Fibroblast of skin of left quadriceps (primary cell): Measurements from ENCODE around the gene SPRYD3.
"Not testable (repeated sequence)": the region's sequence is repeated elsewhere in the genome, so short reads cannot be mapped to it uniquely, and the experiment has no call there.

Experiments used
- DNase-seq, 2 experiments: peaks; one replicate each; pipeline ENCODE4 v3.0.0-alpha.2; 2013; ENCODE audit warnings: low read depth in 2 of 2

SPRYD3 gene

GRCh38 chr12:53101931-53102781 is 23.0 kb upstream of the SPRYD3 start:
- DNase-seq, result no peak

- no peak for DNase-seq
These were observed 22.1 kb upstream of the SPRYD3 start for GRCh38 chr12:53101266-53101665.

GRCh38 chr12:53100466-53101151 is 21.4 kb upstream of the SPRYD3 start:
- no peak for DNase-seq

- DNase-seq, result peak; percentile 88 to 89
These were observed 20.1 kb upstream of the SPRYD3 start for GRCh38 chr12:53099071-53099882.

GRCh38 chr12:53098354-53098981 is 19.3 kb upstream of the SPRYD3 start:
- DNase-seq, result peak; percentile 54 to 61

GRCh38 chr12:53097564-53098353 is 18.6 kb upstream of the SPRYD3 start, which contains the start of gene IGFBP6:
IGFBP6 (plus strand) TSS chr12:53097667; CDS start chr12:53097718, 51 bp downstream.
- DNase-seq, result no peak

GRCh38 chr12:53097207-53097563 is 18.0 kb upstream of the SPRYD3 start:
- no peak for DNase-seq

- DNase-seq, result no peak
These were observed 17.6 kb upstream of the SPRYD3 start for GRCh38 chr12:53096759-53097158.

GRCh38 chr12:53096089-53096741 is 17.0 kb upstream of the SPRYD3 start:
- DNase-seq, result peak; percentile 62 to 72

- DNase-seq, result not testable (repeated sequence)
These were observed 16.4 kb upstream of the SPRYD3 start for GRCh38 chr12:53095596-53095895.

- not testable (repeated sequence) for DNase-seq
These were observed 15.8 kb upstream of the SPRYD3 start for GRCh38 chr12:53094796-53095595.

- no peak for DNase-seq
These were observed 15.2 kb upstream of the SPRYD3 start for GRCh38 chr12:53094394-53094787.

GRCh38 chr12:53093777-53094393 is 14.7 kb upstream of the SPRYD3 start:
- DNase-seq, result no peak

GRCh38 chr12:53091756-53092155 is 12.6 kb upstream of the SPRYD3 start:
- DNase-seq, result no peak

- DNase-seq, result no peak
These were observed 11.4 kb upstream of the SPRYD3 start for GRCh38 chr12:53090554-53090953.

- no peak for DNase-seq
These were observed 10.9 kb upstream of the SPRYD3 start for GRCh38 chr12:53090105-53090504.

GRCh38 chr12:53086361-53086760 is 7.2 kb upstream of the SPRYD3 start:
- DNase-seq, result no peak

GRCh38 chr12:53082637-53083175 is 3.5 kb upstream of the SPRYD3 start:
- no peak for DNase-seq
